ENCODE results near the gene HIF1A. TPM values are rescaled to one million over a fixed set of nuclear protein-coding genes. Genes with fewer than 3 reads are reported as not detected.

The HIF1A gene
- total and polyA plus RNA-seq, 2 donors (not counting 1 experiment from before 2014, with no cell fraction given): 44.2 to 261 TPM

DNA sequence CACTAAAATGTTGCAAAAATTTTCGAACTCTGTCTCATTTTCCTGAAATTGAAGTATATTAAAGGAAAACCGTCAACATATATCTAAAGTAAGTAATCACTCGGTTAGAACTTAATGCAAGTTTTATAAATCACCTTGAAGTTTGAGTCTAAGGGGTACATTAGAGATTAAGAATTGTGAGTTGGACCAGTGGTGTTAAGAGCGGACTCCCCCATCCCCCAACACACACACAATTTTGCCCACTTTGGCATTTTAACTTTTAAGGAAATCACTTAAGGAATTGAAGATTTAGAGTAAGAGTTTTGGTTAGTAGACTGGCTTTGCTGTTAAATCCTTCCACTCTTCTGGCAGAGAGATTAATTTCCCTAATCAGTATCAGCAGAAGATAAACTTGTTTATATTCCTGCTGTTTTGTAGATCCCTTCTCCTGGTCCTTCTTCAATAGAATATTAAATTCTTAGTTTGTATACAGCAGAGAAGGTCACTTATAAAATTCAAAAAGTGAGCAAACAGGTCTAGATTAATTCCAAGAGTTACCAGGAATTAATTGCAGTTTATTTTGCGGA is 1.5 kb downstream of the HIF1A start:
- H3K36me3 ChIP-seq (replicated peaks in 1 of 2; ENCODE audit: control extremely low read depth in 1 of 2, control insufficient read depth in 1 of 2, extremely low read depth in 1 of 2, insufficient read depth in 2 of 2, low read length in 1 of 2): no peaks in the 10 kb centered on the region
- no peak for ATAC-seq (ENCODE audit: low read depth)
- Mint-ChIP-seq H3K4me3 (peak overlapping the region; percentile 97), H3K27me3 (no peaks in the 10 kb centered on the region), H3K4me1 (peaks cover 48% of the 10 kb centered on the region), H3K27ac (peak overlapping the region; percentile 97), H3K9me3 (ENCODE audit: insufficient read depth) (no peaks in the 10 kb centered on the region)
- peak overlapping the region; percentile 94 for H3K9ac ChIP-seq (ENCODE audit: low read length)
- no peak overlapping the region for H2AFZ ChIP-seq (ENCODE audit: insufficient read depth, low read depth, low read length, poor library complexity, severe bottlenecking)
- peak overlapping the region; percentile 79 for H3K4me2 ChIP-seq (replicated peaks; ENCODE audit: low read depth, low read length, poor library complexity, severe bottlenecking)
- H3K27ac ChIP-seq (ENCODE audit: low read length in 2 of 2): peak overlapping the region in 1 of 2 donors; percentile 94
- no peaks in the 10 kb centered on the region for H3K9me3 ChIP-seq (ENCODE audit: control extremely low read depth in 1 of 3, control insufficient read depth in 2 of 3, insufficient read depth in 1 of 3, low read length in 2 of 3)
- no peaks in the 10 kb centered on the region for H3K27me3 ChIP-seq (replicated peaks in 1 of 4; ENCODE audit: control extremely low read depth in 1 of 4, control insufficient read depth in 3 of 4, insufficient read depth in 4 of 4, low read length in 3 of 4)
- CTCF ChIA-PET: interaction anchor here (0.8 to 3.5 kb wide), 7 partner anchors 9 to 221 kb away, joined by 3 to 12 read pairs (median 3); no protein-coding TSS in a partner anchor
- peaks cover 53% of the 10 kb centered on the region for H4K20me1 ChIP-seq (ENCODE audit: control insufficient read depth, insufficient read depth, low read length, poor library complexity, severe bottlenecking)
- intact Hi-C loops (cut with micrococcal nuclease): loop anchor here (2.0 to 5.0 kb wide), 4 partner anchors 40 to 1605 kb away; partner anchors contain the start of gene PCNX4
- no CpG with 5 or more reads among the region's 5 CpGs for WGBS (ENCODE audit: insufficient coverage)
- peaks cover 33 to 51% of the 10 kb centered on the region in 2 donors for H3K4me1 ChIP-seq (ENCODE audit: control insufficient read depth in 2 of 2, insufficient read depth in 2 of 2, low read length in 2 of 2)
- H3K79me2 ChIP-seq (ENCODE audit: control insufficient read depth, insufficient read depth, low read length): peaks cover 66% of the 10 kb centered on the region
- no peak for TF ChIP-seq EZH2 (IDR thresholded peaks at IDR 0.05; ENCODE audit: borderline replicate concordance, insufficient read depth, low read depth, low read length, poor library complexity, severe bottlenecking)
- TF ChIP-seq, protein P1, sequence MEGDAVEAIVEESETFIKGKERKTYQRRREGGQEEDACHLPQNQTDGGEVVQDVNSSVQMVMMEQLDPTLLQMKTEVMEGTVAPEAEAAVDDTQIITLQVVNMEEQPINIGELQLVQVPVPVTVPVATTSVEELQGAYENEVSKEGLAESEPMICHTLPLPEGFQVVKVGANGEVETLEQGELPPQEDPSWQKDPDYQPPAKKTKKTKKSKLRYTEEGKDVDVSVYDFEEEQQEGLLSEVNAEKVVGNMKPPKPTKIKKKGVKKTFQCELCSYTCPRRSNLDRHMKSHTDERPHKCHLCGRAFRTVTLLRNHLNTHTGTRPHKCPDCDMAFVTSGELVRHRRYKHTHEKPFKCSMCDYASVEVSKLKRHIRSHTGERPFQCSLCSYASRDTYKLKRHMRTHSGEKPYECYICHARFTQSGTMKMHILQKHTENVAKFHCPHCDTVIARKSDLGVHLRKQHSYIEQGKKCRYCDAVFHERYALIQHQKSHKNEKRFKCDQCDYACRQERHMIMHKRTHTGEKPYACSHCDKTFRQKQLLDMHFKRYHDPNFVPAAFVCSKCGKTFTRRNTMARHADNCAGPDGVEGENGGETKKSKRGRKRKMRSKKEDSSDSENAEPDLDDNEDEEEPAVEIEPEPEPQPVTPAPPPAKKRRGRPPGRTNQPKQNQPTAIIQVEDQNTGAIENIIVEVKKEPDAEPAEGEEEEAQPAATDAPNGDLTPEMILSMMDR (IDR thresholded peaks at IDR 0.05): no peak
- no peak for DNase-seq
- peak overlapping the region; percentile 92 to 98 (median 94) for H3K4me3 ChIP-seq (ENCODE audit: control extremely low read depth in 1 of 5, extremely low read depth in 1 of 5, insufficient read depth in 1 of 5, low read depth in 2 of 5, low read length in 4 of 5)
- POLR2A ChIA-PET: interaction anchor here (0.8 kb wide), 1 partner anchor 193 kb away, joined by 3 read pairs; no protein-coding TSS in a partner anchor

All from B cell (primary cell).